Calu3 (cell line): ENCODE measurements around the gene PRKACG. TPM values are rescaled to one million over a fixed set of nuclear protein-coding genes. Genes with fewer than 3 reads are reported as not detected.

Source experiments
- BruUV-seq: library from RNA; stranded (reverse); fragments of 400-500 nt; replicated peaks from 2 replicates; lab custom pipeline; 2021; lab: Mats Ljungman, UMichigan
- CTCF ChIA-PET: fragments of 300-600 bp; sonication (Branson Sonifier 250); formaldehyde crosslinking; loops from one replicate; lab custom pipeline; 2022; ENCODE audit warnings: antibody characterized with exemption; lab: Charles Lee
- DNase-seq: peaks from one replicate; pipeline ENCODE4 v3.0.0; 2022
- H3K27ac Mint-ChIP-seq: one replicate; pipeline ENCODE4 v1.8.0; 2022; ENCODE audit warnings: mixed read lengths; ENCODE audit not compliant: unreplicated experiment
- H3K27me3 Mint-ChIP-seq: one replicate; pipeline ENCODE4 v1.8.0; 2022; ENCODE audit warnings: mixed read lengths; ENCODE audit not compliant: unreplicated experiment
- H3K36me3 Mint-ChIP-seq: one replicate; pipeline ENCODE4 v1.8.0; 2022; ENCODE audit warnings: mild to moderate bottlenecking, moderate library complexity, mixed read lengths; ENCODE audit not compliant: insufficient read depth, unreplicated experiment
- H3K4me1 Mint-ChIP-seq: one replicate; pipeline ENCODE4 v1.8.0; 2022; ENCODE audit warnings: mild to moderate bottlenecking, low read depth, mixed read lengths; ENCODE audit not compliant: unreplicated experiment
- H3K4me3 Mint-ChIP-seq: one replicate; pipeline ENCODE4 v1.8.0; 2022; ENCODE audit warnings: mild to moderate bottlenecking, low read depth, moderate library complexity, mixed read lengths; ENCODE audit not compliant: unreplicated experiment
- H3K9me3 Mint-ChIP-seq: one replicate; pipeline ENCODE4 v1.8.0; 2022; ENCODE audit warnings: low read depth, mixed read lengths; ENCODE audit not compliant: unreplicated experiment
- CTCF ChIP-seq: fragments of 200-600 bp; IDR thresholded peaks from one replicate; pipeline ENCODE4 v1.8.0; 2022; ENCODE audit warnings: antibody characterized with exemption; ENCODE audit not compliant: unreplicated experiment
- intact Hi-C: fragments of 100-400 bp; cut with micrococcal nuclease; formaldehyde crosslinking; loops from one replicate; pipeline ENCODE4 v1.10.0; 2022; ENCODE audit not compliant: unreplicated experiment
- total RNA-seq: library from RNA; stranded (reverse); gene quantifications from 2 replicates; pipeline ENCODE4 v1.2.3, GENCODE V29; 2022

Gene PRKACG
- total RNA-seq, 1 experiment from 2014 or later, result not detected

- Mint-ChIP-seq H3K36me3 (no peaks in the 10 kb centered on the region), H3K27ac (no peak overlapping the region), H3K4me1 (no peaks in the 10 kb centered on the region), H3K27me3 (peaks cover 38% of the 10 kb centered on the region), H3K9me3 (no peaks in the 10 kb centered on the region), H3K4me3 (no peak overlapping the region)
- intact Hi-C loops, result no loop called here
- BruUV-seq, result no TSS peak
- no peak for DNase-seq
- CTCF ChIA-PET, result no interaction called here
- TF ChIP-seq CTCF, result no peak
Measured at GRCh38 chr9:69016191-69017096, 2.5 kb upstream of the PRKACG start.

- intact Hi-C loops, result no loop called here
- BruUV-seq, result no TSS peak
- no peaks in the 10 kb centered on the region for H3K9me3 Mint-ChIP-seq
- no peaks in the 10 kb centered on the region for H3K4me1 Mint-ChIP-seq
- CTCF ChIA-PET, result no interaction called here
- no peak for DNase-seq
- H3K27ac Mint-ChIP-seq, result no peak overlapping the region
- no peak overlapping the region for H3K4me3 Mint-ChIP-seq
- H3K27me3 Mint-ChIP-seq, result peaks cover 25% of the 10 kb centered on the region
- no peak for TF ChIP-seq CTCF
- H3K36me3 Mint-ChIP-seq, result no peaks in the 10 kb centered on the region
Measured at GRCh38 chr9:69013382-69013727, 558 bp downstream of the PRKACG start.

GRCh38 chr9:69012696-69013381 lies 1.1 kb downstream of the PRKACG start:
- no peak for DNase-seq
- Mint-ChIP-seq H3K4me1 (no peaks in the 10 kb centered on the region), H3K4me3 (no peak overlapping the region), H3K27ac (no peak overlapping the region), H3K27me3 (peaks cover 25% of the 10 kb centered on the region), H3K36me3 (no peaks in the 10 kb centered on the region), H3K9me3 (no peaks in the 10 kb centered on the region)
- intact Hi-C loops, result no loop called here
- CTCF ChIA-PET, result no interaction called here
- no peak for TF ChIP-seq CTCF
- no TSS peak for BruUV-seq

DNA sequence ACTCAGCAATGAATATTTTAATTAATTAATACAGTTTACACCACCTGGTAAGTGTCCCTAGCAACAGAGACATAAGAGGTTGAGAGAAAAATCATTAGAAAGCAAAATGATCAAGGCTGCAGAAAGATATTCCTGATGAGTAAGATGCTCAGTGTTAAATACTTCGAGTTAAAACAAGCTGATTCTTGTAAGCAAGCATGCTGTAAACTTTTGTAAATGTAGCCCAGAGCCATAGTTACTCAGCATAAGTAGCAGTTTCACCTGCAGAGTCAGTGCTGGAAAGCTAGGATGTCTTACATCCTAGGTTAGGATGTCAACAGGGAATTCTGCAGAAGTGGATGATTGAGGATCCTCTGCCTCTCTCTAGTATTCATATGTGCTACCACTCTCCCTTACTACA lies 4.2 kb downstream of the PRKACG start:
- Mint-ChIP-seq H3K9me3 (no peaks in the 10 kb centered on the region), H3K27me3 (peaks cover 9% of the 10 kb centered on the region), H3K27ac (no peak overlapping the region), H3K4me1 (no peaks in the 10 kb centered on the region), H3K4me3 (no peak overlapping the region), H3K36me3 (no peaks in the 10 kb centered on the region)
- TF ChIP-seq CTCF, result no peak
- CTCF ChIA-PET, result interaction anchor here (1.0 kb wide), 1 partner anchor 45 kb away, joined by 3 read pairs; no protein-coding TSS in a partner anchor
- intact Hi-C loops, result no loop called here
- no peak for DNase-seq
- no TSS peak for BruUV-seq
